Epithelial cell of esophagus (primary cell): ENCODE results near the gene TUBGCP3.

Experiments used
- DNase-seq: peaks from one replicate; pipeline ENCODE4 v3.0.0; 2010; ENCODE audit warnings: low read depth
- H3K4me3 ChIP-seq: 2 replicates; pipeline ENCODE4 v1.5.1; 2011; ENCODE audit warnings: mild to moderate bottlenecking, low read length, control low read depth
- TF ChIP-seq, protein P1 (sequence below): IDR thresholded peaks from 2 replicates; pipeline ENCODE4 v1.5.1; 2011; ENCODE audit warnings: low read depth, mild to moderate bottlenecking, low read length, control low read depth, inconsistent platforms; ENCODE audit not compliant: insufficient read depth; ENCODE audit errors: missing control alignments

The TUBGCP3 gene

DNA sequence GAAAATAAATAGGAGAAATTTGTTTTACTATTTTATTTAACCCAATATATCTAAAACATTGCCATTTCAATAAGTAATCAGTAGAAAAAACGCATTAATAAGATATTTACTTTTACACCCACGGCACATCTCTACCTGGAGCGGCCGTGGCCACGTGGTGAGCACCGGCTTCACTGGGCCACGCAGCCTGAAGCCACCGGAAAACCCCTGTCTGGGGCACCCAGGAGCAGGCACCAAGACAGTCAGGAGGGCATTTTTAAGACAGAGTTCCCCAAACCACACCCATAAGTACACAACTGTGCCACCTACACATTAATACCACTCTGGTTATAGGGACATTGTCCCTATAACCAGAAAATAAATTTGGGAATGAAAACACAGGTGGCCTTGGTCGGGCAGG lies 130.9 kb downstream of the TUBGCP3 start:
- no peak for DNase-seq
- no peak overlapping the region for H3K4me3 ChIP-seq
- TF ChIP-seq, protein P1, sequence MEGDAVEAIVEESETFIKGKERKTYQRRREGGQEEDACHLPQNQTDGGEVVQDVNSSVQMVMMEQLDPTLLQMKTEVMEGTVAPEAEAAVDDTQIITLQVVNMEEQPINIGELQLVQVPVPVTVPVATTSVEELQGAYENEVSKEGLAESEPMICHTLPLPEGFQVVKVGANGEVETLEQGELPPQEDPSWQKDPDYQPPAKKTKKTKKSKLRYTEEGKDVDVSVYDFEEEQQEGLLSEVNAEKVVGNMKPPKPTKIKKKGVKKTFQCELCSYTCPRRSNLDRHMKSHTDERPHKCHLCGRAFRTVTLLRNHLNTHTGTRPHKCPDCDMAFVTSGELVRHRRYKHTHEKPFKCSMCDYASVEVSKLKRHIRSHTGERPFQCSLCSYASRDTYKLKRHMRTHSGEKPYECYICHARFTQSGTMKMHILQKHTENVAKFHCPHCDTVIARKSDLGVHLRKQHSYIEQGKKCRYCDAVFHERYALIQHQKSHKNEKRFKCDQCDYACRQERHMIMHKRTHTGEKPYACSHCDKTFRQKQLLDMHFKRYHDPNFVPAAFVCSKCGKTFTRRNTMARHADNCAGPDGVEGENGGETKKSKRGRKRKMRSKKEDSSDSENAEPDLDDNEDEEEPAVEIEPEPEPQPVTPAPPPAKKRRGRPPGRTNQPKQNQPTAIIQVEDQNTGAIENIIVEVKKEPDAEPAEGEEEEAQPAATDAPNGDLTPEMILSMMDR, result no peak

DNA sequence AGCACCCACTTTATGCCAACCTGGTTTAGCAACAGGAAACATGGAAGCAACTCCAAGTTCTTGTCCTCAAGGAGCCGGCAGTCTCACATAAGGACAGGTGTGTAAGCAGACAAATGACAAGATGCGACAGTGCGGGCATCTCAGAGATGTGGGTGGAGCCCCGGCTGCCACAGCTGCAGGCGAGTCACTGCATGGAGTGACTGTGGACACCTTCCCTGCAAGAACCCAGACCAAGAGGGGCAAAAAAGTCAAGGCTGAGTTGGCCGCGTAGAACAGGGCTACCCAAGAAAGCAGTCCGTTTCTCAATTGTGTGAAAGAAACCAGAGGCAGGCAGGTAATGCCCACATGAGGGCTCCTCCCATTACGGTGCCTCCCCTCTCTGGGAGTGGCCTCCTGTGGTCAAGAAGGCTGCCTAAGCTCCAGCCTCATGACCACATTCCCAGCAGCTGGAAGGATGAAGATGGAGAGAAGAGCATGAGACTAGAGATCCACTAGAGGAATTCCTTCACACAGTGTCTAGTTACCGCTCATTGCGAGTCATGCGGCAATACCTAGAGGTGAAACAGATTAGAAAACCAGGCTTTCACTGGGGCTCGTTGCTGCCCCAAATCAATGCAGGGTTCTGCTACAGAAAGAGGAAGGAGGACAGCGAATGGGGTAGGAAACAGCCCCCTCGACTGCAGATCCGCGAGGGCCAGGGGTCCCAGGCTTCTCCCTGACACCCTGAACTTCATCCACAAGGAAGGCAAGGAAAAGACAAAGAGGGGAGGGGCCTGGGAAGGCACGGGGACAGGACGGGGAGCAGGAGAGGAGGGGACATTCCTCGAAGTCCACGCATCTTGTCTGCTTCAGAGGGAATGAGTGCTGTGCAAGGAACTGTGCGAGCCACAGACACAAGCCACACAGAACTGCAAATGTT lies 131.6 kb downstream of the TUBGCP3 start:
- TF ChIP-seq, protein P1, result no peak
- no peak for DNase-seq
- no peak overlapping the region for H3K4me3 ChIP-seq

DNA sequence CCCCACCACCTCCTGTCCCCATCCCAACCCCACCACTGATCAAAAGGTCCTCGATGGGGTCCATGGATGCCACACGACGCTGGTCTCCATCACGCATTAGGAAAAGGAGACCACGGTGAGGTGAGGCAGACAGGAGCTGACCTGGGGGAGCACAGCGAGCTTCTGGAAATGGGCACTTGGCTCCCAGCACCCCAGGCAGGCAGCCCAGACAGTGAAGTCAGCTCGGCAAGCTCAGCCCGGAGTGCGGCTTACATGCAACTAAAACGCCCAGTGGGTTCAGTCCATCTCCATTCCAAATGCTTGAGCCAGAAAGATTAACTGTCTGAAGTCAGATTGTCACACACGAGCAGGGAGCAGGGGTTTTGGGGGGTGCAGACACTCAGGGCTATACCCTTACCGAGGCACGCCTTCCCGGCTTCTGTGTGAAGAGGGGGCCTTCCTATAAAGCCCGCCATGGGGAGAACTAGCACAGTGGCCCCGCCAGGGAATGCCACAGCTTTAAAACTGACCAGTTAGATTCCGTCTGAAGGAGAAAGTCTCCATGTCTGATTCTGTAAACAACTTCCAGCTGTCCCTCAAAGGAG lies 132.4 kb downstream of the TUBGCP3 start:
- H3K4me3 ChIP-seq, result no peak overlapping the region
- TF ChIP-seq, protein P1, result no peak
- no peak for DNase-seq

DNA sequence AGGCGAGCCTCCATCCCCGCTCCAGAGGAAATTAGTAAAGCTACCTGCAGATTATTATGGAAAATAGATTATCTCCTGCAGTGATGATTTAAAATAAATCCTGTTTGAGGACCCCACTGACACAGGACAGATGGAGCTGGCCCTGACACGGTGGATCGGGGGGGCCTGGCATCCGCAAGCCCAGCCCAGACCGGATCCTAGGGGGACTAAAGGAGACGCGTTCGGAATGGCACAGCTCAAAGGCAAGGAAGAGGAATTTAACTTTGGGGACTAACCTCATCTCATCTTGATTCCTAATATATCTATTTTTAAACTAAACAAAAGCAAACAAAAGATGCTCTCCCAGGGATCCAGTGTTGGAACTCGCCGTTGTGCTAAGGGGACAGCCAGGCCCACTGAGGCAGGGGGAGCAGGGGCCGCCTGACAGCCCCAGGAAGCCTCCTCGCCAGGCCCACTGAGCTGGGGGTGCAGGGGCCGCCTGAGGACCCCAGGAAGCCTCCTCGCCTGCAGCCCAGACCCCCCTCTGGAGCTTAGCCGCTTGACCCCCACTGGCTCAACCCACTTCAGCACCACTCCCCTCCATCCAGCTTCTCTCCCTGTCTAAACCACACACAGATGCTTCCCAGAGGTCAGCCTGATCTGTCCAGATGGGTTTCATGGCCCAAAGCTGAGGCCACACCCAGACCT lies 133.2 kb downstream of the TUBGCP3 start:
- DNase-seq, result no peak
- TF ChIP-seq, protein P1, result no peak
- H3K4me3 ChIP-seq, result no peak overlapping the region

DNA sequence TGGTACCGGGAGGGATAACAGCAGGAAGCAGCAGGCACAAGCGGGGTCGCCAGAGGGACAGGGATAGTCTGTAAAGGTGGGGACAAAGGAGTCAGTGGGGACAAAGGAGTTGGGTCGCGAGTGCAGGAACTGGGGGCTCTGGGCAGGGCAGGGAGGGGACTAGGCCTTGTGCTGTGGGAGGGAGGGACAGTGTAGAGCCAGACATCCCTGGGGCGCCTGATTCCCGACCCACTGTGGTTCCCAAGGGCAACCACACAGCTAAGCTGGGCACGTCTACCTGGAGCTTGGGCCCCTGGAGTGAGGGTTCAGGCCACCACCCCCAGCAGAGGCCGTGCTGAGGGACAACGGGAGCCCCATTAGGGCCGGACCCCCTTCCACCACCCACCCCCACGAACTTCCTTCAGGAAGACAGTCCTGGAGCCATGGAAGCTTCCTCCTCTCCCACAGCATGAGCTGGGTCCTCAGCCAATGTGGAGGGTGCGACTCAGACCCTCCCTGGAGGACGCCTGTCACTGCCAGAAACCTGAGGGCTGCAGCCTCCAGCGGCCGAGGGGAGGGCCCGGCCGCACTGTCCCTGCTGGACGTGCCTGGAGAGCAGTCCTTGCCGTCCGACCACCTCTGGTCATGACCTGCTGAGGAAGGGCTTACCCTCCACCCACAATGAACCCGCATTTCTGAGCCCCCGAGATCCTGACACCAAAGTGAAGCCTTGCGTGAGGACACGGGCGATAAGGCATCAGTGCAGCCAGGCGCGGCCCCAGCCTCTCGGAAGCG lies 133.9 kb downstream of the TUBGCP3 start:
- DNase-seq, result no peak
- TF ChIP-seq, protein P1, result no peak
- H3K4me3 ChIP-seq, result no peak overlapping the region

DNA sequence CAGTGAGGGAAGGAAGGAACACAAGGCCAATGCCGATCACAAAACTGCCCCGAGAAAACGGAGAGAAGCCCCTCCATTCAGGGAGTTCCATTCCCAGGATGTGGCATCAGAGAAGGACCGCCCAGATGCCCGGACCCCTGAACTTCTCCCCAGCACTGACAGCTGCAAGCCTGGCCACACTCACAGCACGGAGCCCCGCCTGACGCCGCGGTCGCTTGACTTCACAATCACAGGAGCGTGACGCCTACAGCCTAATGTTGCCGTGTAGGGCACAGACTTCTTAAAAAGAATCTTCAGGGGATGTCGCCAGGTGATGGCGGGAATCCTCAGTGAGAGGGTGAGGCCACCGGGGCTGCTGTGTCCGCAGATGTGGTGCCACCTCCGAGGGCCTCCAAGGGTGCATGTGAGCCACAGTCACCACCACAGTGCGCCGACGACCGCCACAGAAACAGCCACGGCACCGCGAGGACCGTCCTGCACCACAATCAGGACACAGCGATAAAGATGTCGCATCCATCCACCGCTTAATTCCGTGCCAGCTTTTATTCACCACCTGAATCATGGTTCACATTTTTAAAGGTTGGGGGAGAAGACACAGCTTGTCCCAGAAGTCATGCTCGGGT lies 134.6 kb downstream of the TUBGCP3 start:
- no peak for DNase-seq
- TF ChIP-seq, protein P1, result no peak
- H3K4me3 ChIP-seq, result no peak overlapping the region
